SIG-M5 treated with dmso at 0.1 percent for 504 hours (cell line): ENCODE results near the gene NOL4L.
"Not testable (repeated sequence)": the region's sequence is repeated elsewhere in the genome, so short reads cannot be mapped to it uniquely, and the experiment has no call there.

Source experiments
- DNase-seq: peaks from one replicate; lab custom pipeline; 2025; ENCODE audit not compliant: unreplicated experiment; lab: John Stamatoyannopoulos, UW

NOL4L gene

GRCh38 chr20:32511358-32512046 lies 73.6 kb downstream of the NOL4L start:
- no peak for DNase-seq

GRCh38 chr20:32510601-32511357 lies 74.4 kb downstream of the NOL4L start:
- DNase-seq, result no peak

- DNase-seq, result no peak
These were observed 75.0 kb downstream of the NOL4L start for GRCh38 chr20:32510120-32510600.

- DNase-seq, result no peak
These were observed 75.5 kb downstream of the NOL4L start for GRCh38 chr20:32509639-32510066.

- no peak for DNase-seq
These were observed 76.4 kb downstream of the NOL4L start for GRCh38 chr20:32508775-32509119.

GRCh38 chr20:32507998-32508774 lies 76.9 kb downstream of the NOL4L start:
- peak; percentile 81 for DNase-seq

GRCh38 chr20:32506721-32507120 lies 78.4 kb downstream of the NOL4L start:
- no peak for DNase-seq

- DNase-seq, result peak; percentile 93
These were observed 79.2 kb downstream of the NOL4L start for GRCh38 chr20:32505723-32506473.

- DNase-seq, result no peak
These were observed 83.4 kb downstream of the NOL4L start for GRCh38 chr20:32501709-32502108.

- DNase-seq, result no peak
These were observed 87.4 kb downstream of the NOL4L start for GRCh38 chr20:32497589-32498224.

GRCh38 chr20:32496811-32497533 lies 88.2 kb downstream of the NOL4L start:
- no peak for DNase-seq

- DNase-seq, result no peak
These were observed 89.2 kb downstream of the NOL4L start for GRCh38 chr20:32495949-32496348.

GRCh38 chr20:32495217-32495565 lies 89.9 kb downstream of the NOL4L start:
- no peak for DNase-seq

GRCh38 chr20:32494483-32495216 lies 90.5 kb downstream of the NOL4L start:
- no peak for DNase-seq

GRCh38 chr20:32493356-32493755 lies 91.8 kb downstream of the NOL4L start:
- no peak for DNase-seq

- not testable (repeated sequence) for DNase-seq
These were observed 93.4 kb downstream of the NOL4L start for GRCh38 chr20:32491764-32492151.

- no peak for DNase-seq
These were observed 94.0 kb downstream of the NOL4L start for GRCh38 chr20:32490942-32491763.

- DNase-seq, result no peak
These were observed 96.9 kb downstream of the NOL4L start for GRCh38 chr20:32488066-32488838.
